GM21360 (cell line): ENCODE measurements around the gene PRPF38A.

Source experiments
- ATAC-seq: cut with Tn5 transposase; IDR thresholded peaks from one replicate; pipeline ENCODE4 v1.9.1; 2021; ENCODE audit warnings: mild to moderate bottlenecking, moderate library complexity; ENCODE audit not compliant: unreplicated experiment

The PRPF38A gene

GRCh38 chr1:52399629-52400028 is 4.8 kb upstream of the PRPF38A start:
- ATAC-seq: no peak

- ATAC-seq: no peak
These were observed 4.3 kb upstream of the PRPF38A start for GRCh38 chr1:52400131-52400530.

- ATAC-seq: no peak
These were observed 1.6 kb upstream of the PRPF38A start for GRCh38 chr1:52402860-52403240.

GRCh38 chr1:52403566-52404115 is 761 bp upstream of the PRPF38A start:
- peak; percentile 32 for ATAC-seq

GRCh38 chr1:52404975-52405338 is 555 bp downstream of the PRPF38A start:
- no peak for ATAC-seq

- ATAC-seq: no peak
These were observed 9.1 kb downstream of the PRPF38A start for GRCh38 chr1:52413410-52413989.

GRCh38 chr1:52414942-52415341 is 10.5 kb downstream of the PRPF38A start:
- ATAC-seq: no peak

GRCh38 chr1:52416811-52417210 is 12.4 kb downstream of the PRPF38A start:
- no peak for ATAC-seq

GRCh38 chr1:52420713-52421112 is 16.3 kb downstream of the PRPF38A start:
- ATAC-seq: no peak

GRCh38 chr1:52423055-52423454 is 18.7 kb downstream of the PRPF38A start:
- no peak for ATAC-seq

GRCh38 chr1:52423771-52424170 is 19.4 kb downstream of the PRPF38A start:
- no peak for ATAC-seq

GRCh38 chr1:52424231-52424636 is 19.8 kb downstream of the PRPF38A start:
- ATAC-seq: no peak

- ATAC-seq: no peak
These were observed 20.4 kb downstream of the PRPF38A start for GRCh38 chr1:52424813-52425212.

GRCh38 chr1:52426371-52426770 is 22.0 kb downstream of the PRPF38A start:
- ATAC-seq: no peak

GRCh38 chr1:52427152-52427551 is 22.8 kb downstream of the PRPF38A start:
- ATAC-seq: no peak

GRCh38 chr1:52432807-52433206 is 28.4 kb downstream of the PRPF38A start:
- no peak for ATAC-seq

GRCh38 chr1:52435211-52435610 is 30.8 kb downstream of the PRPF38A start:
- ATAC-seq: no peak

- ATAC-seq: no peak
These were observed 31.2 kb downstream of the PRPF38A start for GRCh38 chr1:52435650-52436049.

GRCh38 chr1:52436817-52437216 is 32.4 kb downstream of the PRPF38A start:
- no peak for ATAC-seq

- ATAC-seq: no peak
These were observed 35.6 kb downstream of the PRPF38A start for GRCh38 chr1:52439976-52440375.

- ATAC-seq: no peak
These were observed 40.1 kb downstream of the PRPF38A start for GRCh38 chr1:52444463-52444862.

- ATAC-seq: no peak
These were observed 49.7 kb downstream of the PRPF38A start for GRCh38 chr1:52454127-52454526.

- ATAC-seq: no peak
These were observed 50.4 kb downstream of the PRPF38A start for GRCh38 chr1:52454779-52455178.
